RWPE2 (cell line): ENCODE measurements around the gene BIK.
A peak's percentile ranks its signal among the peaks of the same experiment; 100 is the strongest.
"Not testable (repeated sequence)": the region's sequence is repeated elsewhere in the genome, so short reads cannot be mapped to it uniquely, and the experiment has no call there.

Experiments
- ATAC-seq: fragments of 200-7000 bp; cut with Tn5 transposase; 3 replicates; pipeline ENCODE4 v1.9.1; 2021; ENCODE audit warnings: low read depth
- DNase-seq: peaks from one replicate; pipeline ENCODE4 v3.0.0-alpha.2; 2020; ENCODE audit warnings: low spot score
- H3K27ac ChIP-seq: fragments of 450-650 bp; 2 replicates; pipeline ENCODE4 v1.5.1; 2017; ENCODE audit warnings: mild to moderate bottlenecking; ENCODE audit not compliant: poor library complexity, severe bottlenecking
- H3K27me3 ChIP-seq: fragments of 250-450 bp; sonication (Bioruptor Pico); 2 replicates; pipeline ENCODE4 v1.5.1; 2021; ENCODE audit warnings: mild to moderate bottlenecking, moderate library complexity; ENCODE audit not compliant: insufficient read depth, poor library complexity, severe bottlenecking
- H3K36me3 ChIP-seq: fragments of 250-450 bp; sonication (Bioruptor Pico); 2 replicates; pipeline ENCODE4 v1.5.1; 2020; ENCODE audit warnings: low read depth, mild to moderate bottlenecking, moderate library complexity
- H3K4me1 ChIP-seq: fragments of 250-450 bp; sonication (Bioruptor Pico); 2 replicates; pipeline ENCODE4 v1.5.1; 2021; ENCODE audit warnings: mild to moderate bottlenecking, moderate library complexity; ENCODE audit not compliant: insufficient read depth, poor library complexity, severe bottlenecking
- H3K4me3 ChIP-seq: fragments of 250-450 bp; sonication (Bioruptor Pico); 2 replicates; pipeline ENCODE4 v1.5.1; 2021; ENCODE audit warnings: mild to moderate bottlenecking, moderate library complexity; ENCODE audit not compliant: severe bottlenecking
- H3K9me3 ChIP-seq: fragments of 250-450 bp; sonication (Bioruptor Pico); 2 replicates; pipeline ENCODE4 v1.5.1; 2021; ENCODE audit warnings: mild to moderate bottlenecking, moderate library complexity; ENCODE audit not compliant: severe bottlenecking
- TF ChIP-seq, protein P1 (sequence below): fragments of 450-650 bp; IDR thresholded peaks from one replicate; pipeline ENCODE4 v1.5.1; 2017; ENCODE audit warnings: mild to moderate bottlenecking, moderate library complexity; ENCODE audit not compliant: poor library complexity, severe bottlenecking

BIK gene

DNA sequence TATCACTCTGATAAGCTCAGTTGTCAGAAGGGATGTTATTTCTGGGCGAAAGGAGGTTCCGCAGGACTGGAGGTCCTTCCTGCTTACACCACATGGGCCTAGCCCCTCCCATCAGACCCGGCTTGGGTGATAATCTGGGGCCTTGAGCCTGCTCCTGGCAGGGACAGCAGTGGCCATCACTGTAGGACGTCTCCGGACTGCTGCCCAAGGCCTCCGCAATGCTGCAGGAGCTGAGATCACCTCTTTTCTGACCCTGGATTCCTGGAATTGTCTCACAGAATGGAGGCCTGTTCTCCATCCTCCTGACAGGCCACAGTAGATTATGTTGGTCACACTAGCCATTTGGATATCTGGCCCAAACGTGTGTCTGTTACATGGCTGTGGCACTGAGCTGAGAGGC is 9.2 kb upstream of the BIK start:
- no peak overlapping the region for H3K4me3 ChIP-seq
- H3K9me3 ChIP-seq = peaks cover 6% of the 10 kb centered on the region
- TF ChIP-seq, protein P1, sequence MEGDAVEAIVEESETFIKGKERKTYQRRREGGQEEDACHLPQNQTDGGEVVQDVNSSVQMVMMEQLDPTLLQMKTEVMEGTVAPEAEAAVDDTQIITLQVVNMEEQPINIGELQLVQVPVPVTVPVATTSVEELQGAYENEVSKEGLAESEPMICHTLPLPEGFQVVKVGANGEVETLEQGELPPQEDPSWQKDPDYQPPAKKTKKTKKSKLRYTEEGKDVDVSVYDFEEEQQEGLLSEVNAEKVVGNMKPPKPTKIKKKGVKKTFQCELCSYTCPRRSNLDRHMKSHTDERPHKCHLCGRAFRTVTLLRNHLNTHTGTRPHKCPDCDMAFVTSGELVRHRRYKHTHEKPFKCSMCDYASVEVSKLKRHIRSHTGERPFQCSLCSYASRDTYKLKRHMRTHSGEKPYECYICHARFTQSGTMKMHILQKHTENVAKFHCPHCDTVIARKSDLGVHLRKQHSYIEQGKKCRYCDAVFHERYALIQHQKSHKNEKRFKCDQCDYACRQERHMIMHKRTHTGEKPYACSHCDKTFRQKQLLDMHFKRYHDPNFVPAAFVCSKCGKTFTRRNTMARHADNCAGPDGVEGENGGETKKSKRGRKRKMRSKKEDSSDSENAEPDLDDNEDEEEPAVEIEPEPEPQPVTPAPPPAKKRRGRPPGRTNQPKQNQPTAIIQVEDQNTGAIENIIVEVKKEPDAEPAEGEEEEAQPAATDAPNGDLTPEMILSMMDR = no peak
- H3K36me3 ChIP-seq = no peaks in the 10 kb centered on the region
- no peaks in the 10 kb centered on the region for H3K4me1 ChIP-seq
- DNase-seq (no peak), ATAC-seq (no peak)
- no peaks in the 10 kb centered on the region for H3K27me3 ChIP-seq
- H3K27ac ChIP-seq = no peak overlapping the region

DNA sequence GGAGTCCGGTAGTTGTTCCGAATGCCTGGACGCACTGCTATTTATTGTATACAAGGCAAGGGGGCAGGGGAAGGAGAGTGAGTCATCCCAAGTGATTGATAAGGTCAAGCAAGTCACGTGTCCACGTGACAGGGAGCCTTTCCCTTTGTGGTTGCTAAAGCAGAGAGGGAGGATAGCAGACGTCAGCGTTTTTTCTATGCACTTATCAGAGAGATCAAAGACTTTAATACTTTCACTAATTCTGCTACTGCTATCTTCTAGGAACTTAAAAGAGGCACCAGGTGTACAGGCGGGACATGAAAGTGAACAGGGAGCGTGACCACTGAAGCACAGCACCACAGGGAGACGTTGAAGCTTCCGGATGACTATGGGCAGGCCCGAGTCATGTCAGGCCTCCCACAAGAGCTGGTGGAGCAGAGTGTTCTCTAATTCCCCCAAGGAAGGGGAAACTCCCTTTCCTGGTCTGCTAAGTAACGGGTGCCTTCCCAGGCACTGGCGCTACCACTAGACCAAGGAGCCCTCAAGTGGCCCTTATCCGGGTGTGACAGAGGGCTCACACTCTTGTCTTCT is 6.4 kb upstream of the BIK start:
- not testable (repeated sequence) for H3K4me1 ChIP-seq, H3K9me3 ChIP-seq, H3K36me3 ChIP-seq, H3K27ac ChIP-seq, H3K4me3 ChIP-seq, DNase-seq, H3K27me3 ChIP-seq, ATAC-seq

DNA sequence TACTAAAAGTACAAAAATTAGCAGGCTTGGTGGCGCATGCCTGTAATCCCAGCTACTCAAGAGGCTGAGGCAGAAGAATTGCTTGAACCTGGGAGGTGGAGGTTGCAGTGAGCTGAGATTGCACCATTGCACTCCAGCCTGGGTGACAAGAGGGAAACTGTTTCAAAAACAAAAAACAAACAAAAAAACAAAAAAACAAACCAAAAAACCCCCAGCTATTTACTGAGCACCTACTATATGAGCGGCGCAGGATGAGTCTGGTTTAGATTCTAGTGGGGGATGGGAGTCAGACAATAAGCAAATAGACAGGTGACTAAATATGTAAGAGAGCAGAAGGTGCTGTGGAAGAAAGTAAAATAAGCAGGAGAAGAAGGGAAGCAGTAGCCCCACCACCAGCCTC is 5.6 kb upstream of the BIK start:
- not testable (repeated sequence) for ATAC-seq, H3K9me3 ChIP-seq, H3K36me3 ChIP-seq, H3K4me1 ChIP-seq, H3K27ac ChIP-seq, DNase-seq, H3K27me3 ChIP-seq, H3K4me3 ChIP-seq

DNA sequence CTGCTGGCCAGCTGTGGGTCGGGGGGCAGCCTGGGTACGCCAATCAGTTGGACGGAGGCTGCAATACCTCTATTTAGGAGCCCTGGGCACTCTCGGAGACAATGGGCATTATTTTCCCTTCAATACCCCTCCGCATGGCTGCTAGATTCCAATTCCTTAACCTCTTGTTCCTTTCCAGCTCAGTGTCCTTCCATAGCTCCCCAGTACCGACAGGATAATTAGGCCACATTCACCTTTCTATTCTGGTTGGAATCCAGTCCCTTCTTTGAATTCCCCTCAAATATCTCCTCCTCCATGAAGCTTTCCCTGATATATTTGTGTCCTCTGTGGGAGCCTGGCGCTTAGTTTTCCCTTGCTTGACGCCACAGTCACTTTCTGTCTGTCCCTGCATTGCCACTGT is 4.2 kb upstream of the BIK start:
- ATAC-seq = no peak
- TF ChIP-seq, protein P1 = no peak
- Histone ChIP-seq H3K27me3 (peaks cover 11% of the 10 kb centered on the region), H3K4me1 (no peaks in the 10 kb centered on the region), H3K9me3 (no peaks in the 10 kb centered on the region), H3K27ac (no peak overlapping the region), H3K4me3 (no peak overlapping the region), H3K36me3 (no peaks in the 10 kb centered on the region)
- no peak for DNase-seq

DNA sequence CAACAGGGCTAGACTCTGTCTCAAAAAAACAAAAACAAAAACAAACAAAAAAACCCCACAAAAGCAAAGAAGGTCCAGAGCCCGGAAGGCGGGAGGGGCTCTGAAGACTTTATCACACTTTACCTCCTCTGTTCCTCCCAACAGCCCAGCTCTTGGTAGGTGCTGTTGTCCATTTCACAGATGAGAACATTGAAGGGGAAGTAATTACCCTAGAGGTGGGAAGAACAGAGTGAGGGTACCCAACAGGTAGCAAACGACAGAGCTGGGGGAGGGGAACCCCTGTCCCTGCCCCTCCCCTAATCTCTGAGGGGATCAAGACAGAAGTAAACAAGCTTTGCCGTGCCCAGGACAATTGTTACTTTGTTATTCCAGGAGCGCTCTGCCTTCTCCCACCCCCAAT is 1.0 kb upstream of the BIK start:
- Histone ChIP-seq H3K27me3 (peaks cover 11% of the 10 kb centered on the region), H3K27ac (no peak overlapping the region), H3K4me3 (no peak overlapping the region), H3K9me3 (no peaks in the 10 kb centered on the region), H3K36me3 (no peaks in the 10 kb centered on the region), H3K4me1 (no peaks in the 10 kb centered on the region)
- ATAC-seq (no peak), DNase-seq (no peak)
- TF ChIP-seq, protein P1 = no peak

DNA sequence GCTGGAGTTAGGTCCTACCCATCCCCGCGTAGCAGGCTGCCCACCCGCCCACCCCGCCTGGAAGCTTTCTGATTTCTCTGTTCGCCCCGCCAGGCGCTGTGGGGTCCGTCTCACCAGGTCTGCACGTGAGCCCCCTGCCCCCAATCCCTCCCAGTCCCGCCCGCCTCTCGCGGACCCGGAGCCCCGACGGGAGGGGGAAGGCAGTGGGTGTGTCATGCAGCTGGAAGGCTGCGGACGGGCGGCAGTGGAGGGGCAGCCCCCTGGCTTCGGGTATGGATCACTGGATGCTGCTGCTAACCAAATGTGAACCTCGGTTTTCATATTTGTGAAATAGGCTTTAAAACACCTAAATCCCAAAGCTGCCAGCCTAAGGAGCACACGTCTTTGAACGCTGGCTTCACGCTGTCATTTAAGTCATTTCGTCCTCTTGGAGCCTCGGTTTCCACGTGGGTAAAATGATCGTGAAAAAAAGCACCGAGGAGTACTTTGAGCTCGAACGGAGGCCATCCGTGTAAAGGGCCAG is 568 bp upstream of the BIK start:
- no peaks in the 10 kb centered on the region for H3K9me3 ChIP-seq
- H3K36me3 ChIP-seq = no peaks in the 10 kb centered on the region
- TF ChIP-seq, protein P1 = no peak
- peak overlapping the region; percentile 52 for H3K4me3 ChIP-seq
- ATAC-seq (no peak), DNase-seq (no peak)
- H3K27me3 ChIP-seq = peaks cover 11% of the 10 kb centered on the region
- H3K27ac ChIP-seq = no peak overlapping the region
- H3K4me1 ChIP-seq = no peaks in the 10 kb centered on the region
